GM18867 (cell line): ENCODE measurements around the gene PHF12.
A peak's percentile ranks its signal among the peaks of the same experiment; 100 is the strongest.
"Not testable (repeated sequence)": the region's sequence is repeated elsewhere in the genome, so short reads cannot be mapped to it uniquely, and the experiment has no call there.

Experiments
- ATAC-seq: cut with Tn5 transposase; IDR thresholded peaks from one replicate; pipeline ENCODE4 v1.9.1; 2021; ENCODE audit warnings: mild to moderate bottlenecking, moderate library complexity; ENCODE audit not compliant: unreplicated experiment

PHF12 gene

DNA sequence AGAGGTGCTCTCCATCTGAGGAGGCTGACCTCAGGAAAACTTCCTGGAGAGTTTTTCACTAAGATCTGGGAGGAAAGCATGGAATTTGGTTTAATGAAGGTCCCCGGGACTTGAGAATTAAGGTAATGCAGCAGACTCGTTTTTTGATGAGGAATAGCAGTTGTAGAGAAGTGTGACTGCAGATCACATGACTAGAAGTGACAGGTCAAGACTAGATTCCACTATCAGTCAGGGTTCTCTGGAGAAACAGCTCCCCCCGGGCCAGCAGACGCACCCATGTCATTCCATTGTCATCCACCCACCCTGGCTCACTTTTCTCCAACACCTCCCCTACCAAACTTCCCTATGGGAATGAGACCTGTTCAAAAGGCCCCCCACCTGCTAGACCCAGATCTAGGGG is 46.5 kb downstream of the PHF12 start:
- ATAC-seq = no peak

DNA sequence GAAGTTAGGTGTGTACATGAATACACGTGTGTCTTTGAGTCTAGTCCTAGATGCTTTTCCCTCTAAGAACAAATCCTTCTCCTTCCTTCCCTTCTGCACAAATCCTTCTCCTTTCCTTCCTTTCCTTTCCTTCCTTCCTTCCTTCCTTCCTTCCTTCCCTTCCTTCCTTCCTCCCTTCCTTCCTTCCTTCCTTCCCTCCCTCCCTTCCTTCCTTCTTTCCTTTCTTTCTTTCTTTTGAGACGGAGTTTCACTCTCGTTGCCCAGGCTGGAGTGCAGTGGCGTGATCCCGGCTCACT is 47.8 kb downstream of the PHF12 start:
- ATAC-seq = not testable (repeated sequence)

DNA sequence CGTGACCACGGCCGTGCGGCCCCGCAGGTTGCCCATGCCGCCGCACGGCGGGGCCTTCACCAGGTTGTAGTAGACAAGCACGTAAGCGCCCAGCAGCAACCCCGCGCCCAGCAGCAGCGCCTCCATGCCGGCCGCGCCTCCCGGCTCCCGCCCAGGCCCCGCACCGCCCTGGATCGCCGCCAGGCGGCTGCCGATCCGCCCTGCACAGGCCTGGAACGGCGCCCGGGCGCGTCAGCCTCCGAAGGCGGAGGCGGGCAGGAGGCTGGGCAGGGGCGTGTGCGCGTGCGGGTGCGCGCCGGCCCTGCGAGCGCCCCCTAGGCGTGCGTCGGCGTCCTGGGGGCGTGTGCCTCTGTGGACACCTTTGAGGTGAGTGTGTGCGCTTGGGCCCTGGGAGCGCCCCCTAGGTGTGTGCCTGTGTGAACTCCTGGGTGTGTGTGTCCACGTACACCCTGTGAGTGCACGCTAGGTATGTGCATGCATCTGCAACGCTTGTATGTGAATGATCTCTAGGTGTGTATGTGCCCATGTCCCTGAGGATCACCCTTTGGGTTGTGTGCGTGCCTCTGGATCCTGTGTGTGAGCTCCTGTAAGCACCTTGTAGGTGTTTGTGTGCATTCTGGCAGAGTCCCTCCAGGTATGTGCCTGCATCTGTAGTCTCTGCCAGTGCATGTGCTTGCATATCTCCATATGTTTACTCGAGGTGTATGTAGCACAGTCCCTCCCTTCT is 48.3 kb downstream of the PHF12 start, which contains the start of gene DHRS13:
Gene DHRS13, minus strand, starts transcription at position 261 of the 727 bp plus-strand sequence. Its CDS starts 135 bp downstream, at position 126.
- peak; percentile 78 for ATAC-seq

DNA sequence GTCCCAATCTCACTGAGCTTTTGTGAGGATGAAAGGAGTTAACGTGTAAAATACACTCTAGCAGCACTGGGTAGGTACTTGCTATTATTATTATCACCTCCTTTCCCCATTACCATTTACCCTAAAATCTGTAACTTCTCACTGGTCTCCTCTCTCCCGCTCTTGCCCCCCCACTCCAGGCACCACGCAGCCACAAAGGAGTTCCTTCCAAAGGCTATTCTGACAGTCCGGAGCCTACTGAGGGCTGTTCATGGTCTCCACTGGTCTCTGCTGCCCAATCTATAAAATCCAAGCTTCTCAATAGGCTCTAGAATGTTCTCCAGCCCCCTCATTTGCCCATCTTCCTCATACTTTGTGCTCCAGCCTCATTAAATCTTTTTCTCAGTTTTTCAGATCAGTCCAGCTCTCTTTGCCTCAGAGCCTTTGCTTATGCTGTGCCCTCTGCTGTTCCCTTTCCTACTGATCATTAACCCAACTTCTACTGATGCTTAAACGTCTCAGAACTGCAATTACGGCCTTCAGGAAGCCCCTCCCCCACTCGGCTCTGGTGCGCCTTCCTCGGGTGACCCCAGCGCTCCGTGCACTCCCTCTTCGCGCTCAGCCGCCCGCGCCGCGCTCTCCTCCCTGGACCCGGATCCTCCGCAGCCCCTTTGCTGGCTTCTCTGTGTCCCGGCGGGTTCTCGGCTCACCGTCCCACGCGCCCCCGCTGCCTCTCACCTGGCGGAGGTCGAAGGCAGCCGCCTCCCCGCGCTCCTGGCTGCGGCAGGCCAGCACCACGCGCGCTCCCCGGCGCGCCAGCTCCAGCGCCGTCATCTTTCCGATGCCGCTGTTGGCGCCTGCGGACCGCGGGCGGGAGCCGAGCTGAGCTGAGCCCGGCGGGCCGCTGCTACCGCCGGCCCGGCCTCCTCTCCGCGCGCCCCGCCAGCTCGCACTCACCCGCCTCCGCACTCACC is 49.2 kb downstream of the PHF12 start:
- ATAC-seq = peak; percentile 41

DNA sequence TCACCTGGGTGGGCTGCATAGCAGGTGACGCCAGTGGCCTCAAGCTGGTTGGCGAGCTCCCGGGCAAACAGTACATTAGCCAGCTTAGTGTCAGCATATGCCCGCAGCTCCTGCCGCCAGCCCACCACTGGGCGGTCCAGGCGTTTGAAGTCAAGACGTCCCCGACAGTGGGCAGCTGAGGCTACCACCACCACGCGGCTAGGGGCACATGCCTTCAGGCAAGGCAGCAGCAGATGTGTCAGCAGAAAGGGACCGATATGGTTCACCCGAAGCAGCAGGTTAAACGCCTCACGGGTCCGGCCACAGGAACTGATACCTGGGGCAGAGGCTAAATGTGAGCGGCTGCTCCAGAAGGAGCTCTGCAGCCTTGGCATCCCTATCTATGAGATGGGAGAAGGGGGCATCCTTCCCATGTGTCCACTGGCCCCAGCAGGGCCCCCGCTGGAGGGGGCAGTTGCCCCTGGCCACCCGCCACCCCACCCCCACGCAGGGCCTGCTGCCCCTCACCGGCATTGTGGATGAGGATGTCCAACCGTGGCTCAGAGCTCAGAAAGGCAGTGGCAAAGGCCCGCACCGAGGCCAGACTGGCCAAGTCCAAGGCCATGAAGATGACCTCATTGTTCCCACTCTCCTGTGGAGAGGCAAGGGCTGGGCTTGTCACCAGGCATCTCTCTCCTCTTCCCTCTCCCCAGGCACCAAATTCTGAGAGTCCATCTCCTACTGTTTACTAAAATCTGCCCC is 50.2 kb downstream of the PHF12 start:
- no peak for ATAC-seq

DNA sequence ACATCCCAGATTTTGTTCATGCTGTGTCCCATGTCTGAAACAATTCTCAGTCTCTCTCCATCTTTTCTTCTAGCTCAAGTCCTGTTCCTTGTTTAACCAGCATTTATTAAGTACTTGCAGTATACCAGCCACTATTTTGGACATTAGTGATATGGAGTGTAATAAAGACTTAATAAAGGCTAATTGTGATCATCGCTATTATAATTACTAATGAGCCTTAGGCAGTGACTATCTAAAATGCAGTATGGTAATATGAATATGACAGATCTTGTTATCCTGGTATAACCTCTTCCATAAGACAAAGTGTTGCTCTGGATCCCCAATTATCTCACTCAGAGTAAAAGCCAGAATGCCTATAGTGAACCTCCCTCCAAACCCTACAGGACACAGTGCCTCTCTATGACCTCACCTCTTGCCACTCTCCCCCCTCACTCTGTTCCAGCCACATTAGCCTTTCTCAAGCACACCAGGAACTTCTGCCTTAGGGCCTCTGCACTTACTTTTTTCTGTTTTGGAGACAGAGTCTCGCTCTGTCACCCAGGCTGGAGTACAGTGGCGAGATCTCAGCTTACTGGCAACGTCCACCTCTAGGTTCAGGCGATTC is 52.0 kb downstream of the PHF12 start:
- no peak for ATAC-seq

DNA sequence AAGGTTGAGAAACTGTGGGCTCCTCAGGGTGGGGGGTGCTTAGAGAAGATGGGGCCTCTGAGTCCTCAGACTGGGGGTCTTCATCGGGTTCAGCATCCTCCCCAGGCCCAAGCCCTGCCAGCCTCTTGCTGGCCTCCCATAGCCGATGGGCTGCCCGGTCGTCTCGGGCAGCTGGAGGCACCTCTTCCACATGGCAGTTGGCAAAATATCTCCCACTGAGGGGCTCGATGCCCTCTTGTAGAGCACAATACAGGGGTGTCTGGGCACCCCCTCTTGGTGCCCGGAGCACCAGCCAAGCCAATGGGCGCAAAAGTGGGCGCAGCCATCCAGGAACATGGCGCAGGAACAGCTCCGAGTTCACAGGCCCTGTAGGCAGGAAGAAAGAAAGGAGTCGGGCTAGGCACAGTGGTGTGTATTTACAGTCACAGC is 52.8 kb downstream of the PHF12 start:
- no peak for ATAC-seq

DNA sequence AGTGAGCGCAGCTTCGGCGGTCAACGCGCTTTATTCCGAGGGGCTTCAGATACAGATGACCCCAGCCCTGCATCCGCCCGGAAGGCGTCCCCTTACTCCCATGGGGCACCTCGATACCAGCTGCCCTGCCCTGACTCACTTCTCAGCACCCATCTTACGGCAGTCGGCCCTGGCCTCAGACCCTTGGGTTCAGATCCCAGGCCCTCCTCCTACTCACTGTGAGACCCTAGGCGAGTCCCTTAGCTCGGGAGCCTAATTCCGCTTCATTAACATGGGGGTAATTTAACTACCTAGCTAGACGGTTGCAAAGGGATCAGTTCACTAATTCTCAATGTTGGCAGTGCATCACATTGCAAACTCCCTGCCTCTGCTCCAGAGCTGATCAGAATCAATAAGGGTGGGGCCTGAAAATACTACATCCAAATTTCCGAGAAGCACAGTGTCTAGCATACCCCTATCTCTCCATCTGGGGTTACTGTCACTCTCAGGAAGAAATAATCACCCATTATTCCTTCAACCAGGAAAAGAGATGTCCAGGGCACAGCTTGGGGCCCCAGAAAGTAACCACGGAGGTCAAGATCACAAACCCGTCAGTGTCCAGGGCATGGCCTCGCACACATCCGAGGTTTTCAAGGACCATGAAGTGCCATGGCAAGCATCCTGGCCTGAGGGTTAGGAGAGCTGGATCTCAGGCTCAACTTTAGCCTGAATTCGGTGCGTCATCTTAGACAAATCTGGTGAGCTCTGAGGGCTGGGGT is 53.4 kb downstream of the PHF12 start:
- no peak for ATAC-seq

DNA sequence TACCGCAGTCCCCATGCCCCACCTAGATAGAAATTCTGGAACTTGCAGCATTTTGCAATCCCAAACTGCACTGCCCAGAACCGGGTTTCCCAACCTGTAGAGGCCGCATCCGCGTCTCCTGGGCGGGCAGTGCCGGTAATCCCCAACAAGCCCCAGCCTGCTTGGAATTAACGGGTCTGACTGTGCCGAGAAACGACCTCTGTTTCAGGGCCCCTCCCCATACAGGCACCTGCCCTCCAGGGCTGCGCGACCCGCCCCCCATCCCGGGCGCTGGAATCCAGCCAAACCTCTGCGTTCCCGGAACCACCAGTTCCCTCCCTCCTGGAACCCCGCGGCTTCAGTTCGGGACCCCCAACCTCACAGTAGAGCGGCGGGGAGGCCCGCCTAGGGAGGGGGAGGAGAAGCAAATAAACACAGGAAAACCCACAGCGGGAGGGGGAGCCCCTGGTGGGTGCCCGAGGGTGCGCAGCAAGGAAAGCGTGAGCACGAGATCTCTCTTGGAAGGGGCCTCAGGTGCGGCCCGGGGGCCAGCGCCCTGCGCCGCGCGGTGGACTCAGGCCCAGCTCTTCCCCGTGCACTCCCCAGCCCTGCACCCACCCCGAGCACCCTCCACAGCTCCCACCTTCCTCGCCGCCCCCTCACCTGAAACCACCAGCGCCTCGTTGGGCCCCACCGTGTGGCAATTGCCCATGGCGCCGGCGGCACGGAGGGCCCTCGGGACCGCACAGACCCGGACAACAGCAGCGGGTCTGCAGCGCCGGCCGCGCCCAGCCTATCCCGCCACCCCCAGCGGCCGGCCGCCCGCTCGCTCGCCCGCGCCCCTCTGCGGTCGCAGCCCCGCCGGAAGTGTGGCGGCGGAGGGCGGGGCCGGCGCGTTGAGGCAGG is 54.2 kb downstream of the PHF12 start, which contains the start of gene FLOT2:
Gene FLOT2, minus strand, starts transcription at position 850 of the 885 bp plus-strand sequence. Its CDS starts 159 bp downstream, at position 691.
- peak; percentile 34 for ATAC-seq

DNA sequence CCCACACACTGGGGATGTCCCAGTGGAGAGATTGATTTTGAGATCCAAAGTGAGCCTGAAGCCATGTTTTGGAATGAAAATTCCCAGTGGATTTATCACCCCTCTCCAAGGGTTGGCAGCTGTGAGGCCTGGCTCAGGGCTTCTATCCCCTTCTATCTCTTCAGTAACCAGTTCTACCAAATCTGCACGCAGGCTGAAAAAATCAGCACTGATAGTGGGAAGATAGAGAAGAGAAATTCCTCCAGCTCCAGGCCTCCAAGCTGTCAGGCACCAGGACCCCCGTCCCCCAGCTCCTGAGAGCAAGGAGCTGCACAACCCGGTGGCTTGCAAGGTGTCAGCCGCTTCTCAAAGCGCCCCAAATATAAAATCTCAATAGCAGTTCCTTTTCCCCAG is 54.8 kb downstream of the PHF12 start:
- no peak for ATAC-seq

DNA sequence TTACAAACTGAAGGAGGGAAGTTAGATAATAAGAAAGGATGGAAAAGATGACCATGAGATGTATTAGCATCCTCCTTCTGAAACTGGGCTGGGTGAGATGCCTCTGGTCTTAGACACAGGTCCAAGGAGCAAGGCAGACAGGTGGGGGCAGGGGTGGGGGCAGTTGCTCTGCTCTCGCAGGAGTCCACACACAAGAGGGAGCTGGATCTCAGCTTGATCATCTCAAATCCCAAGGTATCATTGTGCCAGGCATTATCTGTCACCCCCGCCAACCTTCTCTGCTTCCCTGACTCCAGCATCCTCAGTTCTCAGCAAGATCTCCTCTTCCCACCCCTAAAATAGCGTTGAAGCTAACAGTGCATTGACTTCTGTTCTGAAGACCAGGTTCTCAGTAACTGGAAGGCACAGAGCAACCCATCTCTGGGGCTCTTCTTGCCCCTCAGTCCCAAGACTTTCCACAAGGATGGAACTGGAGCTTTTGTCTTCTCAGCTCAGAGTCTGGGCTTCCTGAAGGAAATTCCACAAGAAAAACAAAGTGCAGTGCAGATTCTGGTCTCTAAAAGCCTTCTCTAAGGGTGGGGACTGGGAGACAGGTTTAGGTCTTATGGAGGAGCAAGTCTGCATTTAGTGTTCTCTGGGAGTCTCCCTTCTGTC is 55.4 kb downstream of the PHF12 start:
- no peak for ATAC-seq

DNA sequence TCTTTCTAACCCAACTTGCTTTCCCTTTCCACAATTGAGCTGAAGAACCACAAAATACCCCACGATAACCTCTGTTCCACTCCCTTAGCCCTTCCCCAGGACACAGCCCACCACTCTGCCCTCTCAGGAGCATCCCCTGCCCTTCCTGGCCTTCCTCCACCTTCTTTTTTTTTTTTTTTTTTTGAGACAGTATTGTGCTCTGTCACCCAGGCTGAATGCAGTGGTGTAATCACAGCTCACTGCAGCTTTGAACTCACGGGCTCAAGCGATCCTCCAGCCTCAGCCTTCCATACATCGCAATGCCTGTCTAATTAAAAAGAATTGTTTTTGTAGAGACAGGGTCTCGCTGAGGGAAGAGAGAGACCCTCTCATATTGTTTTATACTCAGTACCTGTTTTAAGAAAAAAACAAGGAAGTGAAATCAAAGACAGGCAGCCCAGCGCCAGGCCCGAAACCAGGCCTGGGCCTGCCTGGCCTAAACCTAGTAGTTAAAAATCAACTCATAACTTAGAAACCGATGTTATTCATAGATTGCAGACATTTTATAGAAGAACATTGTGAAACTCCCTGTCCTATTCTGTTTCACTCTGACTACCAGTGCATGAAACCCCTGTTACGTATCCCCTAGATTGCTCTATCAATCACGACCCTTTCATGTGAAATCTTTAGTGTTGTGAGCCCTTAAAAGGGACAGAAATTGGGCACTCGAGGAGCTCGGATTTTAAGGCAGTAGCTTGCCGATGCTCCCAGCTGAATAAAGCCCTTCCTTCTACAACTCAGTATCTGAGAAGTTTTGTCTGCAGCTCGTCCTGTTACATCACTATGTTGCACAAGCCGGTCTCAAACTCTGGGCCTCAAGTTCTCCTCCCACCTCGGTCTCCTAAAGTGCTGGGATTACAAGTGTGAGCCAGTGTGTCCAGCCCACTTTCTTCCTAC is 57.8 kb downstream of the PHF12 start:
- not testable (repeated sequence) for ATAC-seq

DNA sequence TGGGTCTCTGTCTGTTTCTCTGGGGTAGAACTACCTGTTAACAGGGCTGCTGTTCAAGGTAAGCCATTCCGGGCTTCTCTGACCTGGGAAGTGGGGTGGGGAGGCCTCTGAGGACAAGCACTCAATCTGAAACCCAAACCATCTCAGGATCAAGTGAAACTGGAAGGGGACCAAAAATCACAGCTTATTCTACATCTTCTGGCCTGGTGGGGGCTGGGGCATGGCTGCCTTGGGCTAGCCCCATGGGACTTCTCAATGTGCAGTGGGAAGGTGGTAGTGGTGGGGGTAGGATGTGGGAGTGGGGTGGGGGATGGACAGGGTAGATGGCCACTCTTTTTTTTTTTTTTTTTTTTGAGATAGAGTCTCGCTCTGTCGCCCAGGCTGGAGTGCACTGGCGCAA is 59.3 kb downstream of the PHF12 start:
- no peak for ATAC-seq

DNA sequence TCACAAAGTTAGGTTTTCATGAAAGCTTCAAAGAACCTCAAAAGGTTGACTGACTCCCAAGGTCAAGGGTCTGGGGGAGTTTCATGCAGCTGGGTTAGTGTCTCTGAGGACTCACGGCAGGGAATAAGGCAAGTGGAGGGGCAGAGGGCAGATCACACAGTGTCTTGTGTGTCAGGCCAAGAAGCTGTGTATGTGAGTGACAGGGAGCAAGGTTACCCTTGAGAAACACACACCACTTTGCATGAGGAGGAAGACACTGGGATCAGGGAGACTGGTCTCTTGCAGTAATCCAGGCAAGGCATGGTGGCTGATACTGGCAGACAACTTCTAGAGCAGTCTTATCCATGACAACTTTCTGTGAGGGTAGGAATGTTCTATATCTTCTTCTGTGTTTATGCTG is 60.1 kb downstream of the PHF12 start:
- ATAC-seq = no peak

DNA sequence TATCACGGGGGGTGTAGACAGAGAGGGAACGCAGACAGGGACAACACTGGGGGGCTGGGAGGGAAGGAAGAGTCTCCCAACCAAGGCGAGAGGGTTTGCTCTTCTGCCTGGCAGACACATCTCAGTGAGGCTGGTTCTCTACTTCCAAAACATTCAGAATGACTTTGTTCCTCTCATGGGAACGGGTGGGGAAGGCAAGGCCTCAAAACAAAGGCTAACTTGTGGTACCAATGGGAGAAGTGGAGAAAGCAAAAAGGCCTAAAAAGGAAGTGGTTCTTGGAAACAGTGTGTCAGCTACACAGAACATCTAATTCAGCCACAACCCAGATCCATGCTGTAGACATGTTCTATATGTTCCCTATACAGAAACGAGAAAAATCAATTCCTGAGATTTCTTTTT is 61.3 kb downstream of the PHF12 start:
- ATAC-seq = no peak

DNA sequence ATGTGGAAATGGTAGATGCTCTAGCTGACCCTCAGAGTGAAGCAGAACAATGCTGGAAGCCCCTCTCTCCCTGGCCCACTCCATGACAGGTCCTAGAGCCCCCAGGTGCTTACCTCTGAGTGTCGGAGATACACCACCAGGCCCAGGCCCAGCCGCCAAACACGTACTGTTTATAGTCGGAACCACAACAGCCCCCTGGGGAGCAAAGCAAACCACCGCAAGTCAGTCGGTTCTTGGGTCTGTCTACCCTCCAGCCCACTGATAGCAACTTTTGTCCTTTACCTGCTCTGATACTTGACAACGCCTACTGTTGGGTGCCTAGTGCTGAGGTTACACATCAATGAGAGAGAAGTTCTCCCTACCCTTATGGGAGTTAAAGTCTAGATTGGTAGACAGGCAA is 62.5 kb downstream of the PHF12 start:
- no peak for ATAC-seq

DNA sequence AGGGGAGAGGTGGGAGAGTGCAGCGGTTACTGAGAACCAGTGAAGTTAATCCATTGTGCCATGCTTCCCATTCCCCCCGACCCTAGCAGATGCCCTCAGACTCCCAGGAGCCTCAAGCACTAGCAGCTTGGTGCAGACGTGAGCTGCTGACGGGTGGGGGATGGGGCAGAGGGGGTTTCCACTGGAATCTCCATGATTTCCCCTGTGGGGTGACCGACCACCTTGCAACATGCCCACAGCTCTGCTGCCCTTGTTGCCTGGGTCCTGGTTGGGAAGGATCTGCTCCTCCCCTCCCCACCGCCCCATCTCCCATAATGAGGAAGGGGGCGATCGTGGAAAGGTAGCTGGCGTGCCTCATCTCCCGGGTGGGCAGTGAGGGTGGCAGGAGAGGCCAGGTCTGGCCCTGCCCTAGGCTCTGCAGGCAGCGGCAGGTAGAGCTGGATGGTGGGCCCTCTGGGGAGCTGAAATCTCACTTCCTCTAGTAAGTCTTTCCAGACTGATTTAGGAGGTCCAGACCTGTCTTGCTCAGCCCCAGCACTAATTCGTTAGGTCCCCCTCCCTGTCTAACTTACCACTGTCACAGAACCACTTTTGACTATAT is 63.3 kb downstream of the PHF12 start:
- ATAC-seq = no peak
